HepG2 (cell line): Measurements from ENCODE around the gene ANAPC5. TPM values are rescaled to one million over a fixed set of nuclear protein-coding genes. Genes with fewer than 3 reads are reported as not detected.

Experiments used
- AKAP8 ChIP-seq: sonication (generic); formaldehyde crosslinking; IDR thresholded peaks from 2 replicates; pipeline ENCODE4 v1.5.1; 2020; ENCODE audit warnings: mild to moderate bottlenecking, missing genetic modification reagents
- ELF4 ChIP-seq: sonication (generic); formaldehyde crosslinking; IDR thresholded peaks from 2 replicates; pipeline ENCODE4 v1.5.0; 2020; ENCODE audit warnings: missing genetic modification reagents, mild to moderate bottlenecking, moderate library complexity, borderline replicate concordance
- GATAD2A ChIP-seq: IDR thresholded peaks from 2 replicates; pipeline ENCODE4 v1.6.1; 2016
- HDAC6 ChIP-seq: fragments of 200-600 bp; sonication (generic); IDR thresholded peaks from 2 replicates; pipeline ENCODE4 v1.7.0; 2017; ENCODE audit warnings: mild to moderate bottlenecking, antibody characterized with exemption, low read length, low read depth
- HMGA1 ChIP-seq: sonication (generic); formaldehyde crosslinking; conservative IDR thresholded peaks from 2 replicates; pipeline ENCODE4 v1.4.0; 2020; ENCODE audit warnings: missing genetic modification reagents
- MAFK ChIP-seq, 2 experiments: IDR thresholded peaks in 1 of 2; conservative IDR thresholded peaks in 1 of 2; 2 replicates each; pipeline ENCODE4 v1.6.1; 2011; ENCODE audit warnings: improper control_type of control experiment in 2 of 2, low read length in 2 of 2
- MAX ChIP-seq: IDR thresholded peaks from 2 replicates; pipeline ENCODE4 v1.6.1; 2012; ENCODE audit warnings: inconsistent platforms
- NR2F6 ChIP-seq, 2 experiments: IDR thresholded peaks; 2 replicates each; pipeline ENCODE4 v1.6.1; 2016; ENCODE audit warnings: antibody characterized with exemption in 1 of 2, mild to moderate bottlenecking in 1 of 2
- POLR2AphosphoS5 ChIP-seq: IDR thresholded peaks from 2 replicates; pipeline ENCODE4 v1.6.1; 2012; ENCODE audit warnings: low read depth, low read length
- RERE ChIP-seq: IDR thresholded peaks from 2 replicates; pipeline ENCODE4 v1.6.1; 2016; ENCODE audit warnings: low read depth, missing genetic modification reagents, missing compliant biosample characterization
- ZBTB20 ChIP-seq: sonication (generic); formaldehyde crosslinking; IDR thresholded peaks from 2 replicates; pipeline ENCODE4 v1.8.1; 2023; ENCODE audit warnings: missing genetic modification reagents, low read depth, mild to moderate bottlenecking, borderline replicate concordance
- ZNF143 ChIP-seq: sonication (generic); formaldehyde crosslinking; IDR thresholded peaks from 2 replicates; pipeline ENCODE4 v1.4.0; 2020; ENCODE audit warnings: missing genetic modification reagents
- ZNF264 ChIP-seq: sonication (generic); formaldehyde crosslinking; IDR thresholded peaks from 2 replicates; pipeline ENCODE4 v1.4.0; 2020; ENCODE audit warnings: missing genetic modification reagents
- ZNF282 ChIP-seq: fragments of 450-650 bp; IDR thresholded peaks from 2 replicates; pipeline ENCODE4 v1.6.1; 2018; ENCODE audit not compliant: partially characterized antibody
- ZNF331 ChIP-seq: sonication (generic); formaldehyde crosslinking; IDR thresholded peaks from 2 replicates; pipeline ENCODE4 v1.4.0; 2020; ENCODE audit warnings: missing genetic modification reagents
- ZNF83 ChIP-seq: sonication (generic); formaldehyde crosslinking; IDR thresholded peaks from 2 replicates; pipeline ENCODE4 v1.4.0; 2020; ENCODE audit warnings: missing genetic modification reagents, mild to moderate bottlenecking, borderline replicate concordance
- ZSCAN22 ChIP-seq: sonication (generic); formaldehyde crosslinking; IDR thresholded peaks from 2 replicates; pipeline ENCODE4 v1.4.0; 2020; ENCODE audit warnings: mild to moderate bottlenecking, missing genetic modification reagents
- polyA plus RNA-seq, 8 experiments: library from polyadenylated mRNA; depleted of rRNA in 3 of 8; stranded (reverse) in 7 of 8; unstranded in 1 of 8; fragments of >200 nt; fragmentation: Illumina TruSeq in 4 of 8; extraction: Trizol in 4 of 8; gene quantifications; 2 replicates each; pipeline versions ENCODE4 v1.2.1 to v1.2.3, GENCODE V29; 2011 to 2016; ENCODE audit warnings: low read depth in 4 of 8, missing spikeins in 1 of 8, mixed read lengths in 1 of 8; ENCODE audit not compliant: insufficient read depth in 1 of 8
- total RNA-seq, 5 experiments: library from RNA; depleted of rRNA; stranded (reverse); fragments of >200 nt; fragmentation: Illumina TruSeq; extraction: Trizol; gene quantifications; 2 replicates each; pipeline ENCODE4 v1.2.3, GENCODE V29; 2016; ENCODE audit warnings: low read depth in 1 of 5
- TF ChIP-seq, protein P1 (sequence below): sonication (generic); formaldehyde crosslinking; IDR thresholded peaks from 2 replicates; pipeline ENCODE4 v1.4.0; 2020; ENCODE audit warnings: missing genetic modification reagents, mild to moderate bottlenecking, borderline replicate concordance
- TF ChIP-seq, protein P2 (sequence below): sonication (generic); formaldehyde crosslinking; IDR thresholded peaks from 2 replicates; pipeline ENCODE4 v1.8.0; 2022; ENCODE audit warnings: missing genetic modification reagents, mild to moderate bottlenecking, borderline replicate concordance

The ANAPC5 gene
- total and polyA plus RNA-seq, 2 of the 13 experiments (the other 11 are each of a cell fraction or from before 2014, with no cell fraction given) = 146 to 161 TPM

DNA sequence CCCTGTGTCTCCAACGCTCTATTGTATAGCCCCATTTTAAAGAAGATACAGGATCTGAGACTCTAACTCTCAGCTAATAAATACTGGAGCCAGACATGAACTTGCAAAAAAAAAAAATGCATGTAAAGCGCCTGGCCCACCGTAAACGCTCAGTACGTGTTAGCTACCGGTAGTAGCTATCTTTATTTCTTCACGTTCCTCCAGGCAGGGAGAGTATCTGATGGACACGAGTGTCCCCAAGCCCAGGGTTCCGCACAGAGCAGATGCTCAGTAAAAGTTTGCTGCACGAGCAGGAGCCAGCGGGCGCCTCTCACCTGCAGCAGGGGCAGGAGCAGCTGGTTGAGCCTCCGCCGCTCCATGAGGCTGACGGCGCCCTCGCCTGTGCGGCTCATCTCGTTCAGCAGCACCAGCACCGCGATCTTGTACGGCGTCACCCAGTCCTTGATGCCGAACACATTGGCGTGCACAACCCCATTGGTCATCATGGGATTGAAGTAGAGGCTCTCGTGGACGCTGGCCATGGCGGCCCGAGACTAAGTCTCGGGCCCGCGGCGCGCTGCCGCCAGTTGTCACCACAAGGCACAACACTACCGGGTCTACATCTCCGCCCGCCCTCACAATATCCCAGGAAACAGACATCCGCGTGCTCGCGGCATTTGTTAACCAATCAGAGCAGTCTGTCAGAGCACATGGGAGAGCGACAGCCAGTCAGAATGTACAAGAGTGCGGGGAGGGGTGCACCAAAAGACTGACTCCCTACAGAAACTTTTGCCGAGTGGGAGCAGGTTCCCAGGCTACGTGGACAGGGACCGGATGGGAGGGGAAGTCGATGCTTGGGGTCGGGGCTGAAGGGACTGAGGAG lies at the start of gene ANAPC5 (continued):
- TF ChIP-seq, protein P1, sequence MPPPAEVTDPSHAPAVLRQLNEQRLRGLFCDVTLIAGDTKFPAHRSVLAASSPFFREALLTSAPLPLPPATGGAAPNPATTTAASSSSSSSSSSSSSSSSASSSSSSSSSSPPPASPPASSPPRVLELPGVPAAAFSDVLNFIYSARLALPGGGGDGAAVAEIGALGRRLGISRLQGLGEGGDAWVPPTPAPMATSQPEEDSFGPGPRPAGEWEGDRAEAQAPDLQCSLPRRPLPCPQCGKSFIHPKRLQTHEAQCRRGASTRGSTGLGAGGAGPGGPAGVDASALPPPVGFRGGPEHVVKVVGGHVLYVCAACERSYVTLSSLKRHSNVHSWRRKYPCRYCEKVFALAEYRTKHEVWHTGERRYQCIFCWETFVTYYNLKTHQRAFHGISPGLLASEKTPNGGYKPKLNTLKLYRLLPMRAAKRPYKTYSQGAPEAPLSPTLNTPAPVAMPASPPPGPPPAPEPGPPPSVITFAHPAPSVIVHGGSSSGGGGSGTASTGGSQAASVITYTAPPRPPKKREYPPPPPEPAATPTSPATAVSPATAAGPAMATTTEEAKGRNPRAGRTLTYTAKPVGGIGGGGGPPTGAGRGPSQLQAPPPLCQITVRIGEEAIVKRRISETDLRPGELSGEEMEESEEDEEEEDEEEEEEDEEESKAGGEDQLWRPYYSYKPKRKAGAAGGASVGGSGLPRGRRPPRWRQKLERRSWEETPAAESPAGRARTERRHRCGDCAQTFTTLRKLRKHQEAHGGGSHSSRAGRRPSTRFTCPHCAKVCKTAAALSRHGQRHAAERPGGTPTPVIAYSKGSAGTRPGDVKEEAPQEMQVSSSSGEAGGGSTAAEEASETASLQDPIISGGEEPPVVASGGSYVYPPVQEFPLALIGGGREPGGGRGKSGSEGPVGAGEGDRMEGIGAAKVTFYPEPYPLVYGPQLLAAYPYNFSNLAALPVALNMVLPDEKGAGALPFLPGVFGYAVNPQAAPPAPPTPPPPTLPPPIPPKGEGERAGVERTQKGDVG = peak; percentile 55; the same call in 1 of the 2 replicates
- TF ChIP-seq ZNF83 = no peak
- no peak for TF ChIP-seq HMGA1 (CRISPR knock-in tag)
- peak; percentile 62; the same call in 1 of the 2 replicates for TF ChIP-seq AKAP8
- no peak for TF ChIP-seq ZNF264
- TF ChIP-seq ZNF282 = no peak
- TF ChIP-seq ZNF331 = peak; percentile 67
- no peak; the same call in none of the 2 replicates for TF ChIP-seq MAX
- TF ChIP-seq, protein P2, sequence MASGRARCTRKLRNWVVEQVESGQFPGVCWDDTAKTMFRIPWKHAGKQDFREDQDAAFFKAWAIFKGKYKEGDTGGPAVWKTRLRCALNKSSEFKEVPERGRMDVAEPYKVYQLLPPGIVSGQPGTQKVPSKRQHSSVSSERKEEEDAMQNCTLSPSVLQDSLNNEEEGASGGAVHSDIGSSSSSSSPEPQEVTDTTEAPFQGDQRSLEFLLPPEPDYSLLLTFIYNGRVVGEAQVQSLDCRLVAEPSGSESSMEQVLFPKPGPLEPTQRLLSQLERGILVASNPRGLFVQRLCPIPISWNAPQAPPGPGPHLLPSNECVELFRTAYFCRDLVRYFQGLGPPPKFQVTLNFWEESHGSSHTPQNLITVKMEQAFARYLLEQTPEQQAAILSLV (CRISPR knock-in tag) = peak; percentile 76; the same call in 1 of the 2 replicates
- peak; percentile 59 for TF ChIP-seq ZNF143 (CRISPR knock-in tag)
- 0 out of 2 replicates have a peak, but pooled peaks have one; percentile 71 for TF ChIP-seq ZSCAN22 (CRISPR knock-in tag)
- TF ChIP-seq NR2F6 (IDR thresholded peaks at IDR 0.05) = 0 out of 2 replicates have a peak, but pooled peaks have one; percentile 59
- peak; percentile 36; the same call in 1 of the 2 replicates for TF ChIP-seq NR2F6 (CRISPR knock-in tag; IDR thresholded peaks at IDR 0.05)
- peak; percentile 70; the same call in 1 of the 2 replicates for TF ChIP-seq ZBTB20 (CRISPR knock-in tag)
- TF ChIP-seq RERE (CRISPR knock-in tag) = no peak
- no peak for TF ChIP-seq MAFK (conservative IDR thresholded peaks at IDR 0.05 in 1 of 2, IDR thresholded peaks at IDR 0.05 in 1 of 2; ENCODE audit: low read length in 2 of 2)
- peak; percentile 86 for TF ChIP-seq POLR2AphosphoS5
- TF ChIP-seq GATAD2A (CRISPR knock-in tag) = peak; percentile 75
- no peak for TF ChIP-seq HDAC6
- peak; percentile 61; the same call in 1 of the 2 replicates for TF ChIP-seq ELF4 (CRISPR knock-in tag)
